SW480 (cell line): ENCODE measurements around the gene ARHGAP10.
A peak's percentile ranks its signal among the peaks of the same experiment; 100 is the strongest.
"Not testable (repeated sequence)": the region's sequence is repeated elsewhere in the genome, so short reads cannot be mapped to it uniquely, and the experiment has no call there.

Experiments
- DNase-seq: peaks from one replicate; pipeline ENCODE4 v3.0.0-alpha.2; 2016; ENCODE audit warnings: low spot score

Gene ARHGAP10

GRCh38 chr4:147794314-147794680 is 62.4 kb downstream of the ARHGAP10 start:
- DNase-seq, result no peak

DNA sequence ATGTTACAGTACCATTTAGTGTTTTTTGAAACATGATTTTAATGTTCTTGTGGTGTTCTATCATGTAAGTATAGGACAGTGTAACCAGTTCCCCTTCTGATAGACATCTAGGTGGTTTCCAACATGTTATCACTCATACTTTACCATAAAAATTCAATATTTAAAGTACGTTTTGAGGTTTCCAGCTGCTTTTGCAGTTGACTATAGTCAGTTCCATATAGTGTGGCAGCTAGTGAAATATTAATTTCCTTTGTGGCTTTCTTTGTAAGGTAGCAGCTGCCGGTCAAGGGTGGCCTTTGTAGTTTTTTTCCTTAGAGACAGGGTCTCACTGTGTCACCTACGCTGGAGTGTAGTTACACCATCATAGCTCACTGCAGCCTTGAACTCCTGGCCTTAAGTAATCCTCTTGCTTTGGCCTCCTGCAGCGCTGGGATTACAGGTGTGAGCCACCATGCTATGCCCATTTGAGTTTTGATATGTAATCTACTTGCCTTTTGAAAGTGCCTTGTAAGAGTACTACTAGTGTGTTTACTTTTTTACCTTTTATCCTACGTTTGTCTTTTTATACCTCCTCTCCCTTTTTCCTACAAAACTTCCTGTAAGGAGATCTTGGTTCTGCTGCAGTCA is 63.0 kb downstream of the ARHGAP10 start:
- no peak for DNase-seq

DNA sequence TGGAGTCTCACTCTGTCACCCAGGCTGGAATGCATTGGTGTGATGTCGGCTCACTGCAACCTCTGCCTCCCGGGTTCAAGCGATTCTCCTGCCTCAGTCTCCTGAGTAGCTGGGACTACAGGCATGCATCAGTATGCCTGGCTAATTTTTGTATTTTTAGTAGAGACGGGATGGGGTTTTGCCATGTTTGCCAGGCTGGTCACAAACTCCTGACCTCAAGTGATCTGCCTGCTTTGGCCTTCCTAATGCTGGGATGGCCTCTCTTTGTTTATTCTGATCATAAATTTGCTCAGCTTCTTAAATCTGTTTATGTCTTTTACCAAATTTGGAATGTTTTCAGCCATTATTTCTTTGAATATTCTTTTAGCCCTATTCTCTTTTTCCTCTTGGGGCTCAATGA is 67.2 kb downstream of the ARHGAP10 start:
- not testable (repeated sequence) for DNase-seq

DNA sequence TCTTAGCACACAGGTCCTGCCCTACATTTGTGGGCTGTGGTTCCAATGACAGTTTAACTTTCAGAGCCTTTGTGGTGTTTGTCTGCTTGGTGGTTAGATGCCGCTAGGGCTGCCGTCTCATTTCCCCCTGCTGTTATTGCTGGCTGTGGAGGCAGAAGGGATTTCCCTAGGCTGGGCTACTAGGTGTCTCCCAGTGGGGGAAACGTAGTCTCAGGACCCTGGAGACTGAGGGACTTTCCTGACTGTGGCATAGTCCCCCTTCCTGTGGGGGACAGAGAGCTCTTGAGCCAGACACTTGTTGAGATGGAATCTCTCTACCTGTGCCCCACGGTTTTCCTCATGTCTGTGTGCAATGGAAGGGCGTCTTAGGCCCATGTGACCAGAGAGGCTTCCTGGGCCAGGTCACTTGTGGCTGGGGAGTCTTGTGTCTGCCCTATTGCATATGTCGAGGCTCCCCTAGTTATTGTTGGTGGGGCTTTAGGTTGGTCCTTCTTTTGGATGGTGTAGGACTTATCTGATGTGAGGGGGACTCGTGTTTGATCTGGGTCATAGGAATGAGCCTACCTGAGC is 68.2 kb downstream of the ARHGAP10 start:
- DNase-seq, result peak; percentile 8

DNA sequence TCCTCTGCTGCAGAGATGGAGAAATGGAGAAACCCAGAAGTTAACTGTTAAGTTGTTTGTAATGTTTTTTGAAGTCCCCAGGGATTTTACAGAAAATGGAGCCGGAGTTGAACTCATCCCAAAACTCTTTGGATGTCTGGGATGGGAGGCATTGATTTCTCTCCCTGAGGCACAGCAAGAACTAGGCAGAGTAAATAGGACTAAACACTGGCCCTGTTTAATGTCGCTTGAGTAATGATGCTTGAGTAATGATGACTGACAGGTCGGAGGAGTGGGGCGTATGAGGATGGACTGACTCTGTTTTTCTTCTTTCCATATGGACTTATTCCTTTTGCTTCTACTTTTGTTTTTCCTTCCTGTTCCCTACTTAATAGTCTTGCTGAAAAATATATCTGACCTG is 69.9 kb downstream of the ARHGAP10 start:
- DNase-seq, result no peak

GRCh38 chr4:147802346-147802745 is 70.5 kb downstream of the ARHGAP10 start:
- DNase-seq, result no peak

- no peak for DNase-seq
These were observed 74.1 kb downstream of the ARHGAP10 start for GRCh38 chr4:147805946-147806345.

- DNase-seq, result no peak
These were observed 76.6 kb downstream of the ARHGAP10 start for GRCh38 chr4:147808447-147808846.

GRCh38 chr4:147809211-147809610 is 77.3 kb downstream of the ARHGAP10 start:
- no peak for DNase-seq

- DNase-seq, result no peak
These were observed 80.0 kb downstream of the ARHGAP10 start for GRCh38 chr4:147811878-147812277.

GRCh38 chr4:147813109-147813773 is 81.4 kb downstream of the ARHGAP10 start:
- no peak for DNase-seq

DNA sequence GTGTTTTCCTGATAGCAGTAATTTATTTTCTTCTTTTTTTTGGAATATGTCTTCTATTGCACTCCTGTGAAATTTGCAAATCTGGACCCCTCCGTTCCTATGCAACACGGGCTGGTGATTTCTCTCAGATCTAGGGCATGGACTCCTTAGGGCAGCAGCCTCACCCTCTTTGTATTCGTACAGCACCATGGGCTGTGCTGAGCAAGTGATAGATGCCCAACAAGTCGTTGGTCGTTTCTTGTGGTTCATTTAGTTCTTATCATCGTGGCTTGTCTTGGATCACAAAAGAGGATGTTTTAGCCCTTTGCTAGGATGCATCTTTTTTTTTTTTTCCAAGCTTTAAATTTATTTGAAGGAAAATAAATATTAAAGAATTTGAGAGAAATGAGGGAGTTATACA is 82.1 kb downstream of the ARHGAP10 start:
- no peak for DNase-seq

- no peak for DNase-seq
These were observed 82.5 kb downstream of the ARHGAP10 start for GRCh38 chr4:147814376-147814775.

DNA sequence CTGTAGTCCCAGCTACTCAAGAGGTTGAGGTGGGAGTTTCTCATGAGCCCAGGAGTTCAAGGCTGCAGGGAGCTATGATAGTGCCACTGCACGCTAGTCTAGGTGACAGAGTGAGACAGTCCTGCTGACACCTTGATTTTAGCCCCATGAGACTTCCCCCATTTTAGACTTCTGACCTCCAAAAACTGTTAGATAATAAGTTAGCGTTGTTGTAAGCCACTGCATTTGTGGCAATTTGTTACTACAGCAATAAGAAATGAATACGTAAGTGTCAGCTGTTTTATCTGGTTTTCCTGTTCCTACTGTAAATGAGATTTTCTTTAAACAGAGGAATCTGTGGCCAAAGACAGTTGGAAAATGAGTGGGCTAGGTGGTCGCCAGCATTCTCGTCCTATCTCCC is 83.9 kb downstream of the ARHGAP10 start:
- no peak for DNase-seq

- no peak for DNase-seq
These were observed 84.7 kb downstream of the ARHGAP10 start for GRCh38 chr4:147816382-147817254.

GRCh38 chr4:147820975-147821374 is 89.1 kb downstream of the ARHGAP10 start:
- DNase-seq, result no peak

DNA sequence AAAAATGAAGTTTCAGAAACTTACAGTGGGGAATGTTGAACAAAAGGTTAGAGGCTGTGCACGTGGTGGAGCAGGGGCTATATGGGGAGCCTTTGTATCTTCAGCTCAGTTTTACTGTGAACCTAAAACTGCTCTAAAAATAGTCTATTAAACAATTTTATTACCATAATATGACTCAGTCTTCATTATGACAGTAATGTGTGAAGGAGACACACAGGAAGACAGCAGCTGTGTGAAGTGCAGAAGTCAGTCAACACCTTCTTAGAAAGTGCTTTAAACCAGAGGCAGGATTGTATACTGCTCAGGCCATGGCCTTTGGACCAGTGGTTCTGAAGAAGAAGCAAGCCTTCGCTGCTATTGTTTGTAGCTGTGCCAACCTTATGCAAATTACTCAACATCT is 89.7 kb downstream of the ARHGAP10 start:
- no peak for DNase-seq

- DNase-seq, result no peak
These were observed 90.2 kb downstream of the ARHGAP10 start for GRCh38 chr4:147822128-147822527.

- no peak for DNase-seq
These were observed 91.2 kb downstream of the ARHGAP10 start for GRCh38 chr4:147823130-147823529.

GRCh38 chr4:147824316-147824715 is 92.4 kb downstream of the ARHGAP10 start:
- DNase-seq, result no peak

GRCh38 chr4:147824884-147825283 is 93.0 kb downstream of the ARHGAP10 start:
- DNase-seq, result no peak

DNA sequence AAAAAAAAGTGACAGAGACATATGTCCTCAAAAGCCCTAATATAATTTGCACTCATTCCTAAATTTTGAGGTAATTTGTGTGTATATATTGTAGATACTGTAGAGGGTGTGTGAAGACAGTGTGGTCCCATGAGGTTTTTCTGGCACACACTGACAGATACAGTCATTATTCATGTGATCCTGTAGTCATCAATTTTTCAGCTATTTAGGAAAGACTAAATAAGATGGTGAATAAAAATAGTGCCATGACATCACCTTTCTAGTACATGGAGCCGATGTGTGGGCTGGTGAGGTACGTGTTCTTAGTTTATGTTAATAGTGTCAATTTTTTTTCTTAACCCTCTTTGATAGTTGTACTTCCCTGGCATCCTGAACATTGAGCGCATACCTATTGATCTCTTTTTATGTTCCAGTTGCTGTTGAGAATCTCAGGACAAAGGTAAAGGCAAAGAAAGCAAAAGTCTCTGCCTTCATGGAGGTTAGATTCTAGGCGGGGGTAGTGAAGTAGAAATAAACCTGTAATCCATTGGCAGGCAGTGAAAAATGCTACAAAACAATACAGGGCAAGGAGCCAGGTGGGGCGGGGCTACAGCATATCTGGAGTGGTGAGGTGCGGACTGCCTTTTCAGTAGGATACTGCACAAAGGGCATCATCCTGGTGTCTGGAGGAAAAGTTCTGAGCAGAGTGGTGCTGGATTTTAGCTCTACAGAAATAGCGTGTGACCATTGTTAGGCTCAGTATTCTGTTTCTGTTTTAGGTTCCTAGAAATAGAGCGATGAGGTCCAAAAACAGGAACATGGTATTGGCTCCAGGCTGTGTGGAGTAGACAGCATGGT is 93.8 kb downstream of the ARHGAP10 start:
- DNase-seq, result no peak
